WTC11 (cell line): ENCODE results near the gene CCDC121. TPM values are rescaled to one million over a fixed set of nuclear protein-coding genes. Genes with fewer than 3 reads are reported as not detected.

Source experiments
- ATAC-seq: fragments of 200-7000 bp; cut with Tn5 transposase; 2 replicates; pipeline ENCODE4 v1.10.0; 2021; ENCODE audit warnings: mild to moderate bottlenecking, moderate library complexity
- CTCF ChIA-PET: fragments of 300-600 bp; sonication (Branson Sonifier 250); formaldehyde crosslinking; loops from one replicate; lab custom pipeline; 2021; ENCODE audit warnings: antibody characterized with exemption; lab: Charles Lee
- POLR2A ChIA-PET: fragments of 350-600 bp; sonication (Branson Sonifier 250); formaldehyde crosslinking; loops from one replicate; lab custom pipeline; 2021; ENCODE audit warnings: antibody characterized with exemption; lab: Charles Lee
- DNase-seq: peaks from one replicate; pipeline ENCODE4 v3.0.0; 2021; ENCODE audit warnings: low spot score
- H3K27ac Mint-ChIP-seq: 2 replicates; pipeline ENCODE4 v1.8.0; 2021; ENCODE audit warnings: mixed read lengths
- H3K27me3 Mint-ChIP-seq: 2 replicates; pipeline ENCODE4 v1.8.0; 2021; ENCODE audit warnings: low read depth, mild to moderate bottlenecking, moderate library complexity, mixed read lengths
- H3K36me3 Mint-ChIP-seq: 2 replicates; pipeline ENCODE4 v1.8.0; 2021; ENCODE audit warnings: mixed read lengths
- H3K4me1 Mint-ChIP-seq: 2 replicates; pipeline ENCODE4 v1.8.0; 2022; ENCODE audit warnings: mixed read lengths
- H3K4me3 Mint-ChIP-seq: 2 replicates; pipeline ENCODE4 v1.8.0; 2021; ENCODE audit warnings: mild to moderate bottlenecking, moderate library complexity, mixed read lengths
- H3K9me3 Mint-ChIP-seq: 2 replicates; pipeline ENCODE4 v1.8.0; 2021; ENCODE audit warnings: mixed read lengths
- ESRRA ChIP-seq: sonication (generic); formaldehyde crosslinking; IDR thresholded peaks from 2 replicates; pipeline ENCODE4 v1.8.1; 2022; ENCODE audit warnings: mild to moderate bottlenecking, missing genetic modification reagents, borderline replicate concordance
- GTF2I ChIP-seq: fragments of 250-450 bp; sonication (Bioruptor Pico); conservative IDR thresholded peaks from 2 replicates; pipeline ENCODE4 v1.4.0; 2021; ENCODE audit warnings: mild to moderate bottlenecking
- KAT7 ChIP-seq: sonication (generic); formaldehyde crosslinking; IDR thresholded peaks from 2 replicates; pipeline ENCODE4 v1.8.1; 2023; ENCODE audit warnings: missing genetic modification reagents, mild to moderate bottlenecking, borderline replicate concordance
- NFE2L1 ChIP-seq: sonication (generic); formaldehyde crosslinking; IDR thresholded peaks from 2 replicates; pipeline ENCODE4 v1.8.1; 2023; ENCODE audit warnings: missing genetic modification reagents
- NFYB ChIP-seq: sonication (generic); formaldehyde crosslinking; conservative IDR thresholded peaks from 2 replicates; pipeline ENCODE4 v1.8.0; 2022; ENCODE audit warnings: low read depth, missing genetic modification reagents
- RELA ChIP-seq: sonication (generic); formaldehyde crosslinking; IDR thresholded peaks from 2 replicates; pipeline ENCODE4 v1.8.1; 2022; ENCODE audit warnings: missing genetic modification reagents, mild to moderate bottlenecking, borderline replicate concordance
- TEAD1 ChIP-seq: sonication (generic); formaldehyde crosslinking; IDR thresholded peaks from 2 replicates; pipeline ENCODE4 v1.8.0; 2022; ENCODE audit warnings: mild to moderate bottlenecking, missing genetic modification reagents
- ZNF138 ChIP-seq: sonication (generic); formaldehyde crosslinking; conservative IDR thresholded peaks from 2 replicates; pipeline ENCODE4 v1.8.1; 2022; ENCODE audit warnings: mild to moderate bottlenecking, moderate library complexity, missing genetic modification reagents
- ZNF232 ChIP-seq: sonication (generic); formaldehyde crosslinking; IDR thresholded peaks from 2 replicates; pipeline ENCODE4 v1.8.0; 2022; ENCODE audit warnings: mild to moderate bottlenecking, missing genetic modification reagents
- total RNA-seq: library from RNA; stranded (reverse); gene quantifications from 3 replicates; pipeline ENCODE4 v1.2.3, GENCODE V29; 2021
- TF ChIP-seq, protein P1 (sequence below): sonication (generic); formaldehyde crosslinking; IDR thresholded peaks from 2 replicates; pipeline ENCODE4 v1.8.0; 2023; ENCODE audit warnings: missing genetic modification reagents, mild to moderate bottlenecking, borderline replicate concordance
- TF ChIP-seq, protein P2 (sequence below): sonication (generic); formaldehyde crosslinking; conservative IDR thresholded peaks from 2 replicates; pipeline ENCODE4 v1.8.1; 2022; ENCODE audit warnings: mild to moderate bottlenecking, missing genetic modification reagents
- TF ChIP-seq, protein P3 (sequence below): sonication (generic); formaldehyde crosslinking; IDR thresholded peaks from 2 replicates; pipeline ENCODE4 v1.8.1; 2023; ENCODE audit warnings: mild to moderate bottlenecking, missing genetic modification reagents
- TF ChIP-seq, protein P4 (sequence below): sonication (generic); formaldehyde crosslinking; IDR thresholded peaks from 2 replicates; pipeline ENCODE4 v1.8.1; 2022; ENCODE audit warnings: mild to moderate bottlenecking, missing genetic modification reagents, moderate library complexity, borderline replicate concordance
- TF ChIP-seq, protein P5 (sequence below): fragments of 250-450 bp; sonication (Bioruptor Pico); IDR thresholded peaks from 2 replicates; pipeline ENCODE4 v1.8.0; 2021; ENCODE audit warnings: mild to moderate bottlenecking
- TF ChIP-seq, protein P6 (sequence below): sonication (generic); formaldehyde crosslinking; IDR thresholded peaks from 2 replicates; pipeline ENCODE4 v1.8.0; 2022; ENCODE audit warnings: missing genetic modification reagents

CCDC121 gene
- total RNA-seq, 1 experiment from 2014 or later = 2.0 TPM

DNA sequence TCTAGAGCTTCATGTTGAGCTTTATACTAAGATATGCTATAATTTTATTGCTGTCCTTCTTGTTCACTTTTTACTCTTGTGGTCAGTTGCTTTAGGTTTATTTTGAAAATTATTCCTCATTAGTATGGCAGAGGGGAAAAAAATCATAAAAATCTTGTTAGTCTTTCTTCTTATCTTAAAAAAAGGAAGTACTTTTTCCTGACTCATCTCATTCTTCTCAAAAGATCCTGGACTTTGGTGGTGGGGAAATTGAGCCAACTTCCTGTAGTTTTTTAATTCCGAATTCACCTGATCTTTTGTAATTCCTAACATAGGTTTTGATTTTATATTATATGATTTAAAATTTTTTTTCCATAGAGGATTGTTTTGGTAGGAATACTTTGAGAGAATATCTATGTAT lies 38.6 kb upstream of the CCDC121 start:
- POLR2A ChIA-PET = no interaction called here
- no peak overlapping the region for H3K27ac Mint-ChIP-seq

More for the DNA sequence above, 38.6 kb upstream of the CCDC121 start:
- TF ChIP-seq TEAD1 (CRISPR knock-in tag) = no peak
- no peak for TF ChIP-seq NFE2L1 (CRISPR knock-in tag)
- TF ChIP-seq, protein P1, sequence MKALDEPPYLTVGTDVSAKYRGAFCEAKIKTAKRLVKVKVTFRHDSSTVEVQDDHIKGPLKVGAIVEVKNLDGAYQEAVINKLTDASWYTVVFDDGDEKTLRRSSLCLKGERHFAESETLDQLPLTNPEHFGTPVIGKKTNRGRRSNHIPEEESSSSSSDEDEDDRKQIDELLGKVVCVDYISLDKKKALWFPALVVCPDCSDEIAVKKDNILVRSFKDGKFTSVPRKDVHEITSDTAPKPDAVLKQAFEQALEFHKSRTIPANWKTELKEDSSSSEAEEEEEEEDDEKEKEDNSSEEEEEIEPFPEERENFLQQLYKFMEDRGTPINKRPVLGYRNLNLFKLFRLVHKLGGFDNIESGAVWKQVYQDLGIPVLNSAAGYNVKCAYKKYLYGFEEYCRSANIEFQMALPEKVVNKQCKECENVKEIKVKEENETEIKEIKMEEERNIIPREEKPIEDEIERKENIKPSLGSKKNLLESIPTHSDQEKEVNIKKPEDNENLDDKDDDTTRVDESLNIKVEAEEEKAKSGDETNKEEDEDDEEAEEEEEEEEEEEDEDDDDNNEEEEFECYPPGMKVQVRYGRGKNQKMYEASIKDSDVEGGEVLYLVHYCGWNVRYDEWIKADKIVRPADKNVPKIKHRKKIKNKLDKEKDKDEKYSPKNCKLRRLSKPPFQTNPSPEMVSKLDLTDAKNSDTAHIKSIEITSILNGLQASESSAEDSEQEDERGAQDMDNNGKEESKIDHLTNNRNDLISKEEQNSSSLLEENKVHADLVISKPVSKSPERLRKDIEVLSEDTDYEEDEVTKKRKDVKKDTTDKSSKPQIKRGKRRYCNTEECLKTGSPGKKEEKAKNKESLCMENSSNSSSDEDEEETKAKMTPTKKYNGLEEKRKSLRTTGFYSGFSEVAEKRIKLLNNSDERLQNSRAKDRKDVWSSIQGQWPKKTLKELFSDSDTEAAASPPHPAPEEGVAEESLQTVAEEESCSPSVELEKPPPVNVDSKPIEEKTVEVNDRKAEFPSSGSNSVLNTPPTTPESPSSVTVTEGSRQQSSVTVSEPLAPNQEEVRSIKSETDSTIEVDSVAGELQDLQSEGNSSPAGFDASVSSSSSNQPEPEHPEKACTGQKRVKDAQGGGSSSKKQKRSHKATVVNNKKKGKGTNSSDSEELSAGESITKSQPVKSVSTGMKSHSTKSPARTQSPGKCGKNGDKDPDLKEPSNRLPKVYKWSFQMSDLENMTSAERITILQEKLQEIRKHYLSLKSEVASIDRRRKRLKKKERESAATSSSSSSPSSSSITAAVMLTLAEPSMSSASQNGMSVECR = no peak
- TF ChIP-seq, protein P2, sequence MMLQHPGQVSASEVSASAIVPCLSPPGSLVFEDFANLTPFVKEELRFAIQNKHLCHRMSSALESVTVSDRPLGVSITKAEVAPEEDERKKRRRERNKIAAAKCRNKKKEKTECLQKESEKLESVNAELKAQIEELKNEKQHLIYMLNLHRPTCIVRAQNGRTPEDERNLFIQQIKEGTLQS (CRISPR knock-in tag) = no peak
- TF ChIP-seq, protein P3, sequence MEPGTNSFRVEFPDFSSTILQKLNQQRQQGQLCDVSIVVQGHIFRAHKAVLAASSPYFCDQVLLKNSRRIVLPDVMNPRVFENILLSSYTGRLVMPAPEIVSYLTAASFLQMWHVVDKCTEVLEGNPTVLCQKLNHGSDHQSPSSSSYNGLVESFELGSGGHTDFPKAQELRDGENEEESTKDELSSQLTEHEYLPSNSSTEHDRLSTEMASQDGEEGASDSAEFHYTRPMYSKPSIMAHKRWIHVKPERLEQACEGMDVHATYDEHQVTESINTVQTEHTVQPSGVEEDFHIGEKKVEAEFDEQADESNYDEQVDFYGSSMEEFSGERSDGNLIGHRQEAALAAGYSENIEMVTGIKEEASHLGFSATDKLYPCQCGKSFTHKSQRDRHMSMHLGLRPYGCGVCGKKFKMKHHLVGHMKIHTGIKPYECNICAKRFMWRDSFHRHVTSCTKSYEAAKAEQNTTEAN (CRISPR knock-in tag) = no peak
- TF ChIP-seq ESRRA = no peak
- TF ChIP-seq NFYB (CRISPR knock-in tag) = no peak
- TF ChIP-seq, protein P4, sequence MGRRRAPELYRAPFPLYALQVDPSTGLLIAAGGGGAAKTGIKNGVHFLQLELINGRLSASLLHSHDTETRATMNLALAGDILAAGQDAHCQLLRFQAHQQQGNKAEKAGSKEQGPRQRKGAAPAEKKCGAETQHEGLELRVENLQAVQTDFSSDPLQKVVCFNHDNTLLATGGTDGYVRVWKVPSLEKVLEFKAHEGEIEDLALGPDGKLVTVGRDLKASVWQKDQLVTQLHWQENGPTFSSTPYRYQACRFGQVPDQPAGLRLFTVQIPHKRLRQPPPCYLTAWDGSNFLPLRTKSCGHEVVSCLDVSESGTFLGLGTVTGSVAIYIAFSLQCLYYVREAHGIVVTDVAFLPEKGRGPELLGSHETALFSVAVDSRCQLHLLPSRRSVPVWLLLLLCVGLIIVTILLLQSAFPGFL (CRISPR knock-in tag) = no peak
- no peak for TF ChIP-seq RELA (CRISPR knock-in tag)
- TF ChIP-seq, protein P5, sequence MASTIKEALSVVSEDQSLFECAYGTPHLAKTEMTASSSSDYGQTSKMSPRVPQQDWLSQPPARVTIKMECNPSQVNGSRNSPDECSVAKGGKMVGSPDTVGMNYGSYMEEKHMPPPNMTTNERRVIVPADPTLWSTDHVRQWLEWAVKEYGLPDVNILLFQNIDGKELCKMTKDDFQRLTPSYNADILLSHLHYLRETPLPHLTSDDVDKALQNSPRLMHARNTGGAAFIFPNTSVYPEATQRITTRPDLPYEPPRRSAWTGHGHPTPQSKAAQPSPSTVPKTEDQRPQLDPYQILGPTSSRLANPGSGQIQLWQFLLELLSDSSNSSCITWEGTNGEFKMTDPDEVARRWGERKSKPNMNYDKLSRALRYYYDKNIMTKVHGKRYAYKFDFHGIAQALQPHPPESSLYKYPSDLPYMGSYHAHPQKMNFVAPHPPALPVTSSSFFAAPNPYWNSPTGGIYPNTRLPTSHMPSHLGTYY = no peak
- TF ChIP-seq, protein P6, sequence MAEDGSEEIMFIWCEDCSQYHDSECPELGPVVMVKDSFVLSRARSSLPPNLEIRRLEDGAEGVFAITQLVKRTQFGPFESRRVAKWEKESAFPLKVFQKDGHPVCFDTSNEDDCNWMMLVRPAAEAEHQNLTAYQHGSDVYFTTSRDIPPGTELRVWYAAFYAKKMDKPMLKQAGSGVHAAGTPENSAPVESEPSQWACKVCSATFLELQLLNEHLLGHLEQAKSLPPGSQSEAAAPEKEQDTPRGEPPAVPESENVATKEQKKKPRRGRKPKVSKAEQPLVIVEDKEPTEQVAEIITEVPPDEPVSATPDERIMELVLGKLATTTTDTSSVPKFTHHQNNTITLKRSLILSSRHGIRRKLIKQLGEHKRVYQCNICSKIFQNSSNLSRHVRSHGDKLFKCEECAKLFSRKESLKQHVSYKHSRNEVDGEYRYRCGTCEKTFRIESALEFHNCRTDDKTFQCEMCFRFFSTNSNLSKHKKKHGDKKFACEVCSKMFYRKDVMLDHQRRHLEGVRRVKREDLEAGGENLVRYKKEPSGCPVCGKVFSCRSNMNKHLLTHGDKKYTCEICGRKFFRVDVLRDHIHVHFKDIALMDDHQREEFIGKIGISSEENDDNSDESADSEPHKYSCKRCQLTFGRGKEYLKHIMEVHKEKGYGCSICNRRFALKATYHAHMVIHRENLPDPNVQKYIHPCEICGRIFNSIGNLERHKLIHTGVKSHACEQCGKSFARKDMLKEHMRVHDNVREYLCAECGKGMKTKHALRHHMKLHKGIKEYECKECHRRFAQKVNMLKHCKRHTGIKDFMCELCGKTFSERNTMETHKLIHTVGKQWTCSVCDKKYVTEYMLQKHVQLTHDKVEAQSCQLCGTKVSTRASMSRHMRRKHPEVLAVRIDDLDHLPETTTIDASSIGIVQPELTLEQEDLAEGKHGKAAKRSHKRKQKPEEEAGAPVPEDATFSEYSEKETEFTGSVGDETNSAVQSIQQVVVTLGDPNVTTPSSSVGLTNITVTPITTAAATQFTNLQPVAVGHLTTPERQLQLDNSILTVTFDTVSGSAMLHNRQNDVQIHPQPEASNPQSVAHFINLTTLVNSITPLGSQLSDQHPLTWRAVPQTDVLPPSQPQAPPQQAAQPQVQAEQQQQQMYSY = no peak
- no peak for TF ChIP-seq KAT7 (CRISPR knock-in tag)
- no peak for TF ChIP-seq ZNF232 (CRISPR knock-in tag)
- no peak for TF ChIP-seq ZNF138 (CRISPR knock-in tag)
- no peak for TF ChIP-seq GTF2I (CRISPR knock-in tag)
- Mint-ChIP-seq H3K4me1 (peaks cover 15% of the 10 kb centered on the region), H3K4me3 (no peak overlapping the region), H3K27me3 (no peaks in the 10 kb centered on the region), H3K9me3 (no peaks in the 10 kb centered on the region), H3K36me3 (peaks cover 30% of the 10 kb centered on the region)
- DNase-seq = no peak
- CTCF ChIA-PET = interaction anchor here (4.5 kb wide), 1 partner anchor 16 kb away, joined by 27 read pairs; no protein-coding TSS in a partner anchor
- no peak for ATAC-seq
